Upper lobe of left lung (tissue), 4 donors: ENCODE data around the gene POLR3H.

Experiments used
- CTCF ChIP-seq, 6 experiments: fragments of 450-650 bp in 4 of 6; fragments of 200-600 bp in 2 of 6; sonication (generic) in 2 of 6; IDR thresholded peaks; one replicate each; pipeline ENCODE4 v1.5.1; 2016 to 2019; ENCODE audit warnings: antibody characterized with exemption in 6 of 6
- EP300 ChIP-seq, 4 donors: sonication (generic); formaldehyde crosslinking; IDR thresholded peaks; one replicate each; pipeline ENCODE4 v1.5.1; 2017; ENCODE audit warnings: antibody characterized with exemption in 4 of 4, control low read depth in 2 of 4
- POLR2A ChIP-seq, 4 donors: fragments of 450-650 bp; IDR thresholded peaks; one replicate each; pipeline ENCODE4 v1.5.1; 2016 to 2017; ENCODE audit warnings: antibody characterized with exemption in 4 of 4, mild to moderate bottlenecking in 2 of 4
- POLR2AphosphoS5 ChIP-seq, 2 donors: sonication (generic); formaldehyde crosslinking; IDR thresholded peaks; one replicate each; pipeline ENCODE4 v1.5.1; 2017; ENCODE audit warnings: antibody characterized with exemption in 2 of 2

GRCh38 chr22:41573677-41574076 is 29.4 kb upstream of the POLR3H start:
- TF ChIP-seq POLR2A (IDR thresholded peaks at IDR 0.05) (no peak), CTCF (IDR thresholded peaks at IDR 0.05) (no peak), POLR2AphosphoS5 (IDR thresholded peaks at IDR 0.05) (no peak), EP300 (IDR thresholded peaks at IDR 0.05) (no peak)
